Measurements from ENCODE around the gene FSCB. TPM values are rescaled to one million over a fixed set of nuclear protein-coding genes. Genes with fewer than 3 reads are reported as not detected.

FSCB gene
- total RNA-seq, 5 donors from 2014 or later (not counting 1 experiment from before 2014, with no cell fraction given): not detected

DNA sequence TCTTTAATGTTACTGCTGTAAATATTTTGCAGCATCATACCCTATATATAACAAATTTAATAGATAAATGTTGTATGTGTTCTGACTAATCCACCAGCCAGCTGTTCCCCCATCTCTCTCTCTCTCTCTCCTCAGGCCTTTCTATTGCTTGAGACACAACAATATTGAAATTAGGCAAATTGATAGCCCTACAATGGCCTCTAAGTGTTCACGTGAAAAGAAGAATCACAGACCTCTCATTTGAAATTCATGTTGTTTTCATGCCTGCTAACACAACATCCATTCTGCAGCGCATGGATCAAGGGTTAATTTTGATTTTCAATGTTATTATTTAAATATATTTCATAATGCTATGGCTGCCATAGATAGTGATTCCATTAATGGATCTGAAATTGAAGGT, 1.8 kb upstream of the FSCB start:
- H3K9me3 Mint-ChIP-seq: peaks cover 0 to 14% (median 8%) of the 10 kb centered on the region in 3 donors
- POLR2A ChIA-PET: no interaction called here
- H3K36me3 Mint-ChIP-seq: no peaks in the 10 kb centered on the region
- CTCF ChIA-PET: no interaction called here
- no peak overlapping the region for H3K4me3 ChIP-seq (ENCODE audit: control insufficient read depth in 1 of 2, extremely low read depth in 1 of 2, low read length in 1 of 2)
- no peak overlapping the region for H3K4me3 Mint-ChIP-seq
- H3K36me3 ChIP-seq (ENCODE audit: control insufficient read depth in 2 of 2, extremely low read depth in 1 of 2, insufficient read depth in 1 of 2, low read length in 1 of 2): no peaks in the 10 kb centered on the region
- H3K4me1 ChIP-seq (ENCODE audit: control insufficient read depth in 1 of 2, extremely low read depth in 1 of 2, insufficient read depth in 2 of 2, low read length in 2 of 2): no peaks in the 10 kb centered on the region
- no CpG with 5 or more reads among the region's 2 CpGs for WGBS (ENCODE audit: insufficient coverage)
- no peaks in the 10 kb centered on the region for H3K27me3 ChIP-seq (replicated peaks in 1 of 2; ENCODE audit: control insufficient read depth in 2 of 2, extremely low read depth in 1 of 2, insufficient read depth in 2 of 2, low read length in 1 of 2)
- no peak overlapping the region for H3K27ac Mint-ChIP-seq
- no peaks in the 10 kb centered on the region for H3K27me3 Mint-ChIP-seq
- H3K27ac ChIP-seq (ENCODE audit: low read length): no peak overlapping the region
- ATAC-seq (replicated peaks in 1 of 4) (no peak), DNase-seq (no peak)
- no peaks in the 10 kb centered on the region for H3K4me1 Mint-ChIP-seq
- H3K9me3 ChIP-seq: no peaks in the 10 kb centered on the region

DNA sequence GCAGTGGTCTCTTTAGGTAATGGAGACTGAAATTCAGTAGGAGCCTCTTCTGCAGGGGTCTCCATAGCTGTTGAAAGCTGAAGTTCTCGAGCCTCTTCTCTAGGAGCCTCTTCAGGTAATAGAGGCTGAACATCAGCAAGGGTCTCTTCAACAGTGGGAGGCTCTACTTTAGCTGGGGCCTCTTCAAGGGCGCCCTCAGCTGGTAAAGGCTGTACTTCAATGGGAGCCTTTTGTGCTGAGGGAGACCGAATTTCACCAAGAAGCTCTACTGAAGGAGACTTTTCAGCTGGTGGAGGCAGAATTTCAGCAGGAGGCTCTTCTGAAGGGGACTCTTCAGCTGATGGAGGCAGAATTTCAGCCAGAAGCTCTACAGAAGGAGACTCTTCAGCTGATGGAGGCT, 1.5 kb downstream of the FSCB start:
- Mint-ChIP-seq H3K4me1 (no peaks in the 10 kb centered on the region), H3K4me3 (no peak overlapping the region), H3K36me3 (no peaks in the 10 kb centered on the region), H3K27me3 (no peaks in the 10 kb centered on the region), H3K9me3 (peaks cover under 1 to 7% (median 4%) of the 10 kb centered on the region in 3 donors), H3K27ac (no peak overlapping the region)
- POLR2A ChIA-PET: no interaction called here
- CTCF ChIA-PET: no interaction called here
- 66% methylated on average over 3 of the region's 3 CpGs for WGBS (ENCODE audit: insufficient coverage)
- DNase-seq: no peak
- no peak for ATAC-seq (replicated peaks in 1 of 4)
- Histone ChIP-seq H3K4me3 (ENCODE audit: control insufficient read depth in 1 of 2, extremely low read depth in 1 of 2, low read length in 1 of 2) (no peak overlapping the region), H3K9me3 (no peaks in the 10 kb centered on the region), H3K4me1 (ENCODE audit: control insufficient read depth in 1 of 2, extremely low read depth in 1 of 2, insufficient read depth in 2 of 2, low read length in 2 of 2) (no peaks in the 10 kb centered on the region), H3K27ac (ENCODE audit: low read length) (no peak overlapping the region), H3K27me3 (replicated peaks in 1 of 2; ENCODE audit: control insufficient read depth in 2 of 2, extremely low read depth in 1 of 2, insufficient read depth in 2 of 2, low read length in 1 of 2) (no peaks in the 10 kb centered on the region), H3K36me3 (ENCODE audit: control insufficient read depth in 2 of 2, extremely low read depth in 1 of 2, insufficient read depth in 1 of 2, low read length in 1 of 2) (no peaks in the 10 kb centered on the region)

DNA sequence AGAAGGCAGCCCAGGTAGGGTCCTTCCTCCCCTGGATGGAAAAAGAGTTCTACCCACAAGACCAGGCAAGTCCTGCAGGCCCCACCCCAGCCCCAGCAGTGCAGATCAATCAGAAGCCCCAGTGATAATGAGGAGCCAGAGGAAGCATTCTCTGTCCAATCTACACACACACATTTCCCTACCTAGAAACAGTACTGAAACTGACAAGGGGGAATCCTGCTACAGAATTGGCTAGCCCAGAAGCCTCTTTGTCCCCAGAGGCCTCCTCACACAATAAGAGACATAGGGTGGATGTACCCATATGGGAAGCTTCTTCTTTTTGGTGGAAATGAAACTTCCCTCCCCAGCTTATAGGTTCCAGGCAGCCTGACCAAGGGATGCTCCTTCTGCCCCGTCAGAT, 9.9 kb downstream of the FSCB start:
- Histone ChIP-seq H3K27me3 (replicated peaks in 1 of 2; ENCODE audit: control insufficient read depth in 2 of 2, extremely low read depth in 1 of 2, insufficient read depth in 2 of 2, low read length in 1 of 2) (no peaks in the 10 kb centered on the region), H3K27ac (ENCODE audit: low read length) (no peak overlapping the region), H3K4me3 (ENCODE audit: control insufficient read depth in 1 of 2, extremely low read depth in 1 of 2, low read length in 1 of 2) (no peak overlapping the region), H3K4me1 (ENCODE audit: control insufficient read depth in 1 of 2, extremely low read depth in 1 of 2, insufficient read depth in 2 of 2, low read length in 2 of 2) (no peaks in the 10 kb centered on the region), H3K9me3 (peaks cover 2% of the 10 kb centered on the region), H3K36me3 (ENCODE audit: control insufficient read depth in 2 of 2, extremely low read depth in 1 of 2, insufficient read depth in 1 of 2, low read length in 1 of 2) (no peaks in the 10 kb centered on the region)
- WGBS (ENCODE audit: insufficient coverage): no CpG with 5 or more reads among the region's 1 CpG
- ATAC-seq (replicated peaks in 1 of 4) (no peak), DNase-seq (no peak)
- H3K4me3 Mint-ChIP-seq: no peak overlapping the region
- H3K27me3 Mint-ChIP-seq: no peaks in the 10 kb centered on the region
- H3K36me3 Mint-ChIP-seq: no peaks in the 10 kb centered on the region
- H3K27ac Mint-ChIP-seq: no peak overlapping the region
- POLR2A ChIA-PET: no interaction called here
- CTCF ChIA-PET: no interaction called here
- H3K4me1 Mint-ChIP-seq: no peaks in the 10 kb centered on the region
- peaks cover 3 to 13% (median 8%) of the 10 kb centered on the region in 3 donors for H3K9me3 Mint-ChIP-seq

DNA sequence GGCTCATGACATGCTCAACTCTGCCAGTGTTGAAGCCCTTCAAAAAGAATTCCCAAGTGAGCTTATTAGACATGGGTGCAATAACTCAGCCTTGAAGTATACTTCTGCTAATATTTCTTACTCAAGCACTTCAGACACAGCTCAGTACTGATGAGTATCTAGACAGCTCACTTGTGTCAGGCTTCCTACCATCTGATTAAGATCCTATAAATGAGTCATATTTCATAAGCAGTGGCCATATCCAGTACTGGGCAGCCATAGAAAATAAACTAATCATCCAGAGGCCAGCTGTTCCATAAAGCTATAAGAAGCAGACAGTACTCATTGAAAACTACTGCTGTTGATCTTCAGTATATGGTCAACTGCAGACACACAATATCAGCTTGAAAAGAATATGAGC, 12.9 kb downstream of the FSCB start:
- POLR2A ChIA-PET: no interaction called here
- no peaks in the 10 kb centered on the region for H3K27me3 Mint-ChIP-seq
- ATAC-seq (replicated peaks in 1 of 4): no peak

DNA sequence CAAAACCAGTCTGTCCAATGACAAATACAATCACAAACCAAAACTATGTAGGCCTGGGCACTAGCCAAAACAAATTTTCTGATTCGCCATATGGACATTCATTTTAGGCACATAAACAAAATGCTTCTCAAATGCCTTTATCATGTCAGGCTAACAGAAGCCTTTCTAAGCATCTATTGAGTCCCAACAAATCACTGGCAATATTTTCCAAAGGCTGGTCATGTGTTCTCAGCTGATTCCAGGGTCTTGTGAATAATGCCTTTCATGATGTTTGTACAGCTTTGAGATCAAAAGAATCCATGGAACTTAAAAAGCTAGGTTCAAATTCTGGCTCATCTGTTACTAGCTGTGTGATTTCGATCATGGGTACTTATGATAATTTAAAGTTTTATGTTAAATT, 16.1 kb downstream of the FSCB start:
- H3K9me3 Mint-ChIP-seq: peaks cover 3 to 17% (median 10%) of the 10 kb centered on the region in 3 donors
- CTCF ChIA-PET: no interaction called here
- no peak for ATAC-seq (replicated peaks in 1 of 4)
- WGBS (ENCODE audit: insufficient coverage): 79% methylated on average over 1 of the region's 2 CpGs
- POLR2A ChIA-PET: no interaction called here
- Histone ChIP-seq H3K27me3 (replicated peaks in 1 of 2; ENCODE audit: control insufficient read depth in 2 of 2, extremely low read depth in 1 of 2, insufficient read depth in 2 of 2, low read length in 1 of 2) (no peaks in the 10 kb centered on the region), H3K36me3 (ENCODE audit: control insufficient read depth in 2 of 2, extremely low read depth in 1 of 2, insufficient read depth in 1 of 2, low read length in 1 of 2) (no peaks in the 10 kb centered on the region), H3K4me3 (ENCODE audit: control insufficient read depth in 1 of 2, extremely low read depth in 1 of 2, low read length in 1 of 2) (no peak overlapping the region), H3K9me3 (peaks cover 5% of the 10 kb centered on the region), H3K4me1 (ENCODE audit: control insufficient read depth in 1 of 2, extremely low read depth in 1 of 2, insufficient read depth in 2 of 2, low read length in 2 of 2) (no peaks in the 10 kb centered on the region), H3K27ac (ENCODE audit: low read length) (no peak overlapping the region)
- no peak for DNase-seq
- H3K36me3 Mint-ChIP-seq: no peaks in the 10 kb centered on the region
- no peak overlapping the region for H3K4me3 Mint-ChIP-seq
- H3K27me3 Mint-ChIP-seq: no peaks in the 10 kb centered on the region
- H3K27ac Mint-ChIP-seq: no peak overlapping the region
- H3K4me1 Mint-ChIP-seq: no peaks in the 10 kb centered on the region

More for the DNA sequence above, 12.9 kb downstream of the FSCB start:
- Mint-ChIP-seq H3K4me1 (no peaks in the 10 kb centered on the region), H3K9me3 (peaks cover 3 to 14% (median 8%) of the 10 kb centered on the region in 3 donors), H3K4me3 (no peak overlapping the region), H3K27ac (no peak overlapping the region), H3K36me3 (no peaks in the 10 kb centered on the region)
- H3K9me3 ChIP-seq: peaks cover 3% of the 10 kb centered on the region
- no peak overlapping the region for H3K4me3 ChIP-seq (ENCODE audit: control insufficient read depth in 1 of 2, extremely low read depth in 1 of 2, low read length in 1 of 2)
- H3K27me3 ChIP-seq (replicated peaks in 1 of 2; ENCODE audit: control insufficient read depth in 2 of 2, extremely low read depth in 1 of 2, insufficient read depth in 2 of 2, low read length in 1 of 2): no peaks in the 10 kb centered on the region
- no peak overlapping the region for H3K27ac ChIP-seq (ENCODE audit: low read length)
- DNase-seq: no peak
- H3K36me3 ChIP-seq (ENCODE audit: control insufficient read depth in 2 of 2, extremely low read depth in 1 of 2, insufficient read depth in 1 of 2, low read length in 1 of 2): no peaks in the 10 kb centered on the region
- no peaks in the 10 kb centered on the region for H3K4me1 ChIP-seq (ENCODE audit: control insufficient read depth in 1 of 2, extremely low read depth in 1 of 2, insufficient read depth in 2 of 2, low read length in 2 of 2)
- CTCF ChIA-PET: no interaction called here

DNA sequence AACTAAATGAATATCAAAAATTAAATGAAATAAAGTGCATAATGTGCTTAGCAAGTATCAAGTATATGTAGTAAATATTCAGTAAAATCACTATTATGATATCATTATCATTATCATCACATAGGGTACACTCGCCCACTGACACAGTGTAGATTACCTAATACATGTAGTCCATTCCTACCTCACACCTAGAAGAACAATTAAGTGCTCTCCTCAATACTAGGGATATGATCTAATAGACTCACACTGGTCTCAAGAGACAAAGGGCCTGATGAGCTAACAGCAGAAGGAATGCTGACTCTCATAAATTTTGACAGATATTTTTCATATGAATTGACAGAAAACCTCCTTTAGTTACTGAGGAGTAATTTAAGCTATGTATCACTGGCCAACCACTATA, 29.1 kb downstream of the FSCB start:
- CTCF ChIA-PET: no interaction called here
- Mint-ChIP-seq H3K4me3 (no peak overlapping the region), H3K36me3 (no peaks in the 10 kb centered on the region), H3K4me1 (no peaks in the 10 kb centered on the region), H3K9me3 (peaks cover 0 to 20% (median 14%) of the 10 kb centered on the region in 3 donors), H3K27me3 (no peaks in the 10 kb centered on the region), H3K27ac (no peak overlapping the region)
- Histone ChIP-seq H3K9me3 (no peaks in the 10 kb centered on the region), H3K4me1 (ENCODE audit: control insufficient read depth in 1 of 2, extremely low read depth in 1 of 2, insufficient read depth in 2 of 2, low read length in 2 of 2) (no peaks in the 10 kb centered on the region), H3K27ac (ENCODE audit: low read length) (no peak overlapping the region), H3K27me3 (replicated peaks in 1 of 2; ENCODE audit: control insufficient read depth in 2 of 2, extremely low read depth in 1 of 2, insufficient read depth in 2 of 2, low read length in 1 of 2) (no peaks in the 10 kb centered on the region), H3K4me3 (ENCODE audit: control insufficient read depth in 1 of 2, extremely low read depth in 1 of 2, low read length in 1 of 2) (no peak overlapping the region), H3K36me3 (ENCODE audit: control insufficient read depth in 2 of 2, extremely low read depth in 1 of 2, insufficient read depth in 1 of 2, low read length in 1 of 2) (no peaks in the 10 kb centered on the region)
- ATAC-seq (replicated peaks in 1 of 4) (no peak), DNase-seq (no peak)
- POLR2A ChIA-PET: no interaction called here
- WGBS (ENCODE audit: insufficient coverage): 80% methylated on average over 1 of the region's 1 CpG

DNA sequence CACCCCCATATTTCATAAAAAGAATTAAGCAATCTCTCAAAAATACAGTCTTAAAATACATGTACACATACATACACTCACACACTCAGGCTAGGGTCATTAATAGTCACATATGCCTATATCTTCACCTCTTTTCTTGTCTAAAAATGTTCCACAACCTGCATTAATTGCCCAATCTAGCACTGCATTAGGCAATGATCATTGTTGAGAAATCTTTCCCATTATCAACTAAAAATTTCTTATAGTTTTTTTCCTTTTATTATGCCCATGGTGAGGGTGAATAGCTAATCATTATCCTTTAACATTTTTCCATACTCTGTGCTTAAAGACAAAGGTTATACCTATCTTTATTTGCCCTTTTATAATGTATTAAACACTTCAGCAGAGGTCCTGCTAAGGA, 38.3 kb downstream of the FSCB start:
- H3K36me3 Mint-ChIP-seq: no peaks in the 10 kb centered on the region
- CTCF ChIA-PET: interaction anchor here in 1 of 2 donors (0.6 kb wide), 1 partner anchor 1910 kb away, joined by 3 read pairs; no protein-coding TSS in a partner anchor
- H3K27ac Mint-ChIP-seq: no peak overlapping the region
- no peaks in the 10 kb centered on the region for H3K27me3 Mint-ChIP-seq
- H3K4me1 Mint-ChIP-seq: no peaks in the 10 kb centered on the region
- no peaks in the 10 kb centered on the region for H3K36me3 ChIP-seq (ENCODE audit: control insufficient read depth in 2 of 2, extremely low read depth in 1 of 2, insufficient read depth in 1 of 2, low read length in 1 of 2)
- H3K9me3 ChIP-seq: no peaks in the 10 kb centered on the region
- H3K27me3 ChIP-seq (replicated peaks in 1 of 2; ENCODE audit: control insufficient read depth in 2 of 2, extremely low read depth in 1 of 2, insufficient read depth in 2 of 2, low read length in 1 of 2): no peaks in the 10 kb centered on the region
- H3K9me3 Mint-ChIP-seq: peaks cover 3 to 9% (median 4%) of the 10 kb centered on the region in 3 donors
- POLR2A ChIA-PET: no interaction called here
- no peaks in the 10 kb centered on the region for H3K4me1 ChIP-seq (ENCODE audit: control insufficient read depth in 1 of 2, extremely low read depth in 1 of 2, insufficient read depth in 2 of 2, low read length in 2 of 2)
- ATAC-seq (replicated peaks in 1 of 4) (no peak), DNase-seq (no peak)
- no peak overlapping the region for H3K4me3 ChIP-seq (ENCODE audit: control insufficient read depth in 1 of 2, extremely low read depth in 1 of 2, low read length in 1 of 2)
- no peak overlapping the region for H3K27ac ChIP-seq (ENCODE audit: low read length)
- no peak overlapping the region for H3K4me3 Mint-ChIP-seq
